Measurements from ENCODE around the gene C19orf25.
"Not testable (repeated sequence)": the region's sequence is repeated elsewhere in the genome, so short reads cannot be mapped to it uniquely, and the experiment has no call there.

C19orf25 gene

DNA sequence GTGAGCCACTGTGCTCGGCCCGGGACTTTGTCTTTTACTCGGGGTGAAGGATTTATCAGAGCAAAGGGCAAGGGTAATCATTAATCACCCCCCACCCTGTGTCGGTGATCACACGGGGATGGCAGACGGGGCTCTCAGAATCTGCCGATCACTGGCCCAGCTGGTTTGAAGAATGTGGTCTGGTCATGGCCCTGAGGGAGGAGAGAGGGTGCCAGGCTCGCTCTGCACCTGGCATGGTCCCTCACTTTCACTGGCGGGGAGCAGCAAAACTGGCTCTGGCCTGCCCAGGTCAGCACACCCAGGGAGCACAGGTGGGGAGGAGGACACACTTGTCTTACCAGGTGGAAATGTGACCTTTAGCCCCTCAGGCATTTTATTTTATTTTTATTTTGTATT, 22.2 kb upstream of the C19orf25 start:
- no peak overlapping the region for H3K4me3 ChIP-seq (replicated peaks; ENCODE audit: low read depth, low read length)
- no peak for DNase-seq (ENCODE audit: low read depth)
- TF ChIP-seq, protein P1, sequence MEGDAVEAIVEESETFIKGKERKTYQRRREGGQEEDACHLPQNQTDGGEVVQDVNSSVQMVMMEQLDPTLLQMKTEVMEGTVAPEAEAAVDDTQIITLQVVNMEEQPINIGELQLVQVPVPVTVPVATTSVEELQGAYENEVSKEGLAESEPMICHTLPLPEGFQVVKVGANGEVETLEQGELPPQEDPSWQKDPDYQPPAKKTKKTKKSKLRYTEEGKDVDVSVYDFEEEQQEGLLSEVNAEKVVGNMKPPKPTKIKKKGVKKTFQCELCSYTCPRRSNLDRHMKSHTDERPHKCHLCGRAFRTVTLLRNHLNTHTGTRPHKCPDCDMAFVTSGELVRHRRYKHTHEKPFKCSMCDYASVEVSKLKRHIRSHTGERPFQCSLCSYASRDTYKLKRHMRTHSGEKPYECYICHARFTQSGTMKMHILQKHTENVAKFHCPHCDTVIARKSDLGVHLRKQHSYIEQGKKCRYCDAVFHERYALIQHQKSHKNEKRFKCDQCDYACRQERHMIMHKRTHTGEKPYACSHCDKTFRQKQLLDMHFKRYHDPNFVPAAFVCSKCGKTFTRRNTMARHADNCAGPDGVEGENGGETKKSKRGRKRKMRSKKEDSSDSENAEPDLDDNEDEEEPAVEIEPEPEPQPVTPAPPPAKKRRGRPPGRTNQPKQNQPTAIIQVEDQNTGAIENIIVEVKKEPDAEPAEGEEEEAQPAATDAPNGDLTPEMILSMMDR (IDR thresholded peaks at IDR 0.05; ENCODE audit: low read length, missing control alignments), result no peak

DNA sequence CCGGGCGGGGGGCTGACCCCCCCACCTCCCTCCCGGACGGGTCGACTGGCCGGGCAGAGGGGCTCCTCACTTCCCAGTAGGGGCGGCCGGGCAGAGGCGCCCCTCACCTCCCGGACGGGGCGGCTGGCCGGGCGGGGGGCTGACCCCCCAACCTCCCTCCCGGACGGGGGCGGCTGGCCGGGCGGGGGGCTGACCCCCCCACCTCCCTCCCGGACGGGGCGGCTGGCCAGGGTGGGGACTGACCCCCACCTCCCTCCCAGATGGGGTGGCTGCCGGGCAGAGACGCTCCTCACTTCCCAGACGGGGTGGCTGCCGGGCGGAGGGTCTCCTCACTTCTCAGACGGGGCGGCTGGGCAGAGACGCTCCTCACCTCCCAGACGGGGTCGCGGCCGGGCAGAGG, 20.2 kb upstream of the C19orf25 start:
- not testable (repeated sequence) for H3K4me3 ChIP-seq (replicated peaks; ENCODE audit: low read depth, low read length); DNase-seq (ENCODE audit: low read depth)

DNA sequence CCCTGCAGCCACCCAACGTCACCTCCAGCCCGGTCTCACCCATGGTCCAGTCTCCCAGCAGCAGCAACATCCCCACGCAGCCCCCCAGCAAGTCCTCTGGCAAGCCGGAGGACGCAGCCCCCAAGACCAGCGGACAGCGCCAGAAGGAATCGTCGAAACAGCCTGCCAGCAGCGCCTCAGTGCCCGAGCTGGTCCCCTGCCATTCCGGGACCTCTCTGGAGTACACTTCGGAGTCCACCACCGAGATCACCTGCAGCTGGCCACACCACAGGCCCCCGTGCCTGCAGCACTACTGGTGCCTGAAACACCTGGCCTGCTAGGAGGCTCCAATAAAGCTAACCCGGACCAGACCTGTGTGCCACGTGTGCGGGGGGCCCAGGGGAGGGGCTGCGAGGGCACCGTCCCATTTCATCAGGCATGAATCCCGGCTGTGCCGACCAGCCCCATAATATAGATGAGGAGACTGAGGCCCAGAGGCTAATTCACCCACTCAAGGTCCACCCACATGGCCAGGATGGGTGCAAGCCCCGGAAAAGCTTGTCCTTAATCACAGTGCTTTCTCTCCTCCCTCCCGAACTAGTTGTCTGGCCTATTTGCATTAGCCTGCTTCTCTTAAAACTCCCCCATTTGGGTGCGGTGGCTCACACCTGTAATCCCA, 18.7 kb upstream of the C19orf25 start:
- no peak overlapping the region for H3K4me3 ChIP-seq (replicated peaks; ENCODE audit: low read depth, low read length)
- TF ChIP-seq, protein P1 (IDR thresholded peaks at IDR 0.05; ENCODE audit: low read length, missing control alignments), result no peak
- DNase-seq (ENCODE audit: low read depth), result no peak

DNA sequence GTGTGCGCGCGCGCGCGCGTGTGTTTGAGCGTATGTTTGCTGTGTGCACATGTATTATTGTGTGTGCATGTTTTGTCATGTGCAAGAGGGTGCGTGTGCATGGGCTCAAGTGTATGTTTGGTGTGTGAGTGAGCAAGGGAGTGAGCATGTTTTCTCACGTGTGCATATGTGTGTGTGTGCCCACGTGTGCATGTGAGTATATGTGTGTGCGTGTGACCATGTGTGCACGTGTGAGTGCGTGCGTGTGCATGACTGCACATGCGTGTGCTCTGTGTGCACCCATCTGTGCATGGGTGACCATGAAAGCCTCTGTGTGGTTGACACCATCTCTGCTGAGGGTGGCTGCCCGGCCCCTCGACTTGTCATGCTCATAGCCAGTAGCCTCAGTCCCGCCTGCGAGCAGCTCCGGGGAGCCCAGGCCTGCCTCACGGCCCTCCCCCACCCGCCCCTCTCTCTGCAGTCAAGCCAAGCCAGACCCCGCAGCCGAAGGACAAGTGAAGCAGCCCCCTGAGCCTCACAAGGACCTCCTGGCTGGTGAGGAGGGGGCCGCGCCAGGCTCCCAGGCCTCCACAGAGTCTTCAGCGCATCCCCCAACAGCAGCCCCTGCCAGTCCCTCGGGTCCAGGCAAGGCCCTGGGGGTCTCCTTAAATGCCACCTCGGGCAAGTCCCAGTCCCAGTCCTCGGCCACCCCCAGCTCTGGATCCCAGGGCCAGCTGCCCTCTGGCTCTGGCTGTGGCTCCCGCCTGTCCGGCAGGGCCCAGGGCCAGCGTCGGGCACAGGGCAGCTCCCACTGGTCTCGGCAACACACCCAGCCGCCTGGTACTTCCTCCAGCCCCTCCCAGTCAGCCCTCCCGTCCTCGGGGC, 17.9 kb upstream of the C19orf25 start:
- no peak overlapping the region for H3K4me3 ChIP-seq (replicated peaks; ENCODE audit: low read depth, low read length)
- no peak for DNase-seq (ENCODE audit: low read depth)
- TF ChIP-seq, protein P1 (IDR thresholded peaks at IDR 0.05; ENCODE audit: low read length, missing control alignments), result no peak

DNA sequence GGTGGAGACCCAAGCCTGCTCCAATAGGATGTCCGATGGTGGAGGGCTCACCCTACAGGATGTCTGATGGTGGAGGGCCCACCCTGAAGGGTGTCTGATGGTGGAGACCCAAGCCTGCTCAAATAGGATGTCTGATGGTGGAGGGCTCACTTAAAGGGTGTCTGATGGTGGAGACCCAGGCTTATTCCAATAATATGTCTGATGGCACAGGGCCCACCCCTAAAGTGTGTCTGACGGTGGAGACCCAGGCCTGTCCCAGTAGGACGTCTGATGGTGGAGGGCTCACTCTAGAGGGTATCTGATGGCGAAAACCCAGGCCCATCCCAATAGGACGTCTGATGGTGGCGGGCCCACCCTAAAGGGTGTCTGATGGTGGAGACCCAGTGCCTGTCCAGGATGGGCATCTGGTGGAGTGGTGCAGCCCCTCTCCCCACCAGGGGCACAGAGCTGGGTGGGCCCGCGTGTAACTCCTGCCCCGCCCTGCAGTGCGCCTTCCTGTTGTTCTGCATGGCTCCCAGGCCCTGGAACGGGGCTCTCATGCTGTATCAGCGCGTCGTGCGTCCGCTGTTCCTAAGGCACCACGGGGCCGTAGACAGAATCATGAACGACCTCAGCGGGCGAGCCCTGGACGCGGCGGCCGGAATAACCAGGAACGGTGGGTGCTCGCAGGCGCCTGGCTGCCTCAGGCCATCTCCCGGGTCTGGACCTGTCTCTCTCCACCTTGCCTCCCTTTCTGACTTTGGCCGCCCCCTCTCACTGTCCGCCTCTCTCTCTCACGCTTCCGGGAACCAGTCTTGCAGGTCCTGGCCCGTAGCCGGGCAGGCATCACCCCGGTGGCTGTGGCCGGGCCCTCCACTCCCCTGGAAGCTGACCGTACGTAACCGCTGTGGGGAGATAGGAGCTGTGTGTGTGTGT, 17.0 kb upstream of the C19orf25 start:
- no peak for DNase-seq (ENCODE audit: low read depth)
- H3K4me3 ChIP-seq (replicated peaks; ENCODE audit: low read depth, low read length), result no peak overlapping the region
- TF ChIP-seq, protein P1 (IDR thresholded peaks at IDR 0.05; ENCODE audit: low read length, missing control alignments), result no peak

DNA sequence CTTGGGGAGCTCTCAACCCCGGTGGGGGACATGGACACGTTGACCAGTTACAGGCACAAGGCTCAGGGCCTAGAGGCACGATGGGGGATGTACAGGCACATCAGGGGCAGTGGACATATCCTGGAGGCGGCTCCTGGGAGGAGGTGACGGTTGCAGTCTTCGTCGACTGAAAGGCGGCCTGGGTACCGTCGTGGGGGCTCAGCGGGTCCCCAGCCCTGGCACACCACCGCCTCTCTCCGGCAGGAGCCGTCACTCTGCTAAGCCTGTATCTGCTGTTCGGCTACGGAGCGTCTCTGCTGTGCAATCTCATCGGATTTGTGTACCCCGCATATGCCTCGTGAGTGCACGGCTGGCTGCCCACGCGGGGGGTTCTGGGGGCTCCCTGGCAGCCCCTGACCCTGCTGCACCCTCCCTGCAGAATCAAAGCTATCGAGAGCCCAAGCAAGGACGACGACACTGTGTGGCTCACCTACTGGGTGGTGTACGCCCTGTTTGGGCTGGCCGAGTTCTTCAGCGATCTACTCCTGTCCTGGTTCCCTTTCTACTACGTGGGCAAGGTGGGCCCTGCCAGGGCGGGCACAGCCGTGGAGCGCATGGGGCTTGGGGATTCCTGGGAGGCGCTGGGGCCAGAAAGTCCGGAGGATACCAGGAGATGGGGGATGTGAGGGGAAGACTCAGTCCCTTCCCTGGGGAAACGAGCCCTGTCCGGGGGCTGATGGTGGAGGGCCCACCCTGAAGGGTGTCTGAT, 16.2 kb upstream of the C19orf25 start:
- no peak overlapping the region for H3K4me3 ChIP-seq (replicated peaks; ENCODE audit: low read depth, low read length)

More for the DNA sequence above, 16.2 kb upstream of the C19orf25 start:
- TF ChIP-seq, protein P1 (IDR thresholded peaks at IDR 0.05; ENCODE audit: low read length, missing control alignments), result no peak
- no peak for DNase-seq (ENCODE audit: low read depth)
